Activated CD4-positive, CD25-positive, alpha-beta regulatory T cell (primary cell): ENCODE results near the gene MARK2.
A peak's percentile ranks its signal among the peaks of the same experiment; 100 is the strongest.
"Not testable (repeated sequence)": the region's sequence is repeated elsewhere in the genome, so short reads cannot be mapped to it uniquely, and the experiment has no call there.

ENCODE experiments used
- DNase-seq, 4 experiments: peaks; one replicate each; lab custom pipeline; 2025; lab: John Stamatoyannopoulos, UW

The MARK2 gene

DNA sequence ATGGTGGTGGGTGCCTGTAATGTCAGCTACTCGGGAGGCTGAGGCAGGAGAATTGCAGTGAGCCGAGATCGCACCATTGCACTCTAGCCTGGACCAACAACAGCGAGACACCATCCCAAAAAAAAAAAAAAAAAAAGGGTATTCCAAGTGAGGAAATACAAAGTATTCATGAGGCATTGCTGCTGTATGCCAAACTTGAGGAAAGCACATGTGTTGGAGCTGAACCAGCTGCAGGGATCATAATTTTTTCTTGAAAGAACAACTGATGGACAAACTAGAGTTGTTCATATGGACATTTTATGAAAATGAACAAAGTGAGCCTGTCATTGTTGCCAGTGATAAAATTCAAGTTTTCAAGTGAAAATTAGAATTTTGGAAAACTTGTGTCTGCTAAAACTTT is 15.8 kb downstream of the MARK2 start:
- no peak for DNase-seq

DNA sequence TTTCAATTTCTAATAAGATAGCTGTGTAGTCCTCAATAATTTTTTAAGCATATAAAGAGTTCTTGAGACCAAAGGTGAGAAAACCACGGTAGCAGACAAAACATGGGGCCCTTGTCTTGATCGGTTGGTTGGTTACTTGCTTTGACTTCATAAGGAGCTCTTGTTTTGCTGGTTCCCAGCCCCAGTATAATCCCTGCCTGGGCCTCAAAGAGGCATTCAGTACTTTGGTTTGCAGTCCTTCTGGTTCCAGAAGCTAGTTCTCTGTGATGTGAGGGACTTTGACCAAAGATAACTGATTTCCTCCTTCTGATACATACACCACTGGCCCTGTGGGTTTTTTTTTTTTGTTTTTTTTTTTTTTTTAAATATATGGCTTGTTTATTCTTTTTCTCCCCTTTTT is 17.1 kb downstream of the MARK2 start:
- DNase-seq = no peak

DNA sequence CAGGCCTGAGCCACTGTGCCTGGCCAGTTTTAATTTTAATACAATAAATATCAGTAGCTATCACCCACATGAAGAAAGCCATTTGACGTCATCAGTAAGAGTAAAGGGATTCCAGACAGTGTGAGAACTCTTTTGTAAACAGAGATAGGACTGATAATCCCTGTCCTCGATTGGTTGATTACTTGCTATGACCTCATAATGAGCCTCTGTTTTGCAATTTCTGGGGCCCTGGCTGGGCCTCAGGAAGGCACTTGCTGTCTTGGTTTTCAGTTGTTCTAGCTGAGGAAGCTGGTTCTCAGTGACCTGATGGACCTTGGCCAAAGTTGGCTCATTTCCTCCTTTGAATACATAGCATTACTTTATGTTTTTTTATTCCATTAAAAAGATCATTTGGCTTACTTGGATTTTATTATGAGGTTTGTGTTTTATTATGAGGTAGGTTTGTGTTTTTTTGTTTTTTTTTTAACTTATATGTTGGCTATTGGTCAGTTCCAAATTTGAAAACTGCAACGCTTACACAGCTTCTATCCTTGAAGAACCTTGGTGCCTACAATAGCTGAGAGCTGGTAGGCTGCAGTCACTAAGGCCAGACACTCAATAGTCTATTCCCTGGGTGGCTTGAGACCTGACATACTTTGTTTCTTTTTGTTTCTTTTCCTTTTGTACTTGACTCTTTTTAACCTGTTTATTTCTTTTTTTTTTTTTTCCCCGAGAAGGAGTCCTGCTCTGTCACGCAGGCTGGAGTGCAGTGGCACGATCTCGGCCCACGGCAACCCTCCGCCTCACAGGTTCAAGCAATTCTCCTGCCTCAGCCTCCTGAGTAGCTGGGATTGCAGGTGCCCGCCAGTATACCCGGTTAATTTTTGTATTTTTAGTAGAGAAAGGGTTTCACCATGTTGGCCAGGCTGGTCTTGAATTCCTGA is 20.0 kb downstream of the MARK2 start:
- DNase-seq = no peak

DNA sequence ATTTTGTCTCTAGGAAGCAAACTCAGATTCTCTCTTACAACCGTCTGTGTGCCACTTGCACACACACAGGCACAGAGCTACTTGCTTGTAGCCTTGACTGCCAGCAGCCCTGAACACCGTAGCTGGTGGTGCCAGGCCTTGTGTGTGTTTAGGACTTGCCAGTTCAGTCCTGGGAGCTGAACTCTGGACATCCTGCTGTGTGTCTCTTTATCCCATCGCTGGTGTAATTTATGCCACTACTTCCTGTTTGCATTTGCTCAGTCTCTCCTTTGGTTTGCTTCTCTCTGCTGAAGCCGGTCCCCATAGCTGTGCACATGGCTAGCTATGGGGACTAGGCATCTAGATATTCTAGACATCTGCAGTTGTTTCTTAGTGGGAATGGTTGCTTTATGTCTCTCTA is 24.0 kb downstream of the MARK2 start:
- no peak for DNase-seq

DNA sequence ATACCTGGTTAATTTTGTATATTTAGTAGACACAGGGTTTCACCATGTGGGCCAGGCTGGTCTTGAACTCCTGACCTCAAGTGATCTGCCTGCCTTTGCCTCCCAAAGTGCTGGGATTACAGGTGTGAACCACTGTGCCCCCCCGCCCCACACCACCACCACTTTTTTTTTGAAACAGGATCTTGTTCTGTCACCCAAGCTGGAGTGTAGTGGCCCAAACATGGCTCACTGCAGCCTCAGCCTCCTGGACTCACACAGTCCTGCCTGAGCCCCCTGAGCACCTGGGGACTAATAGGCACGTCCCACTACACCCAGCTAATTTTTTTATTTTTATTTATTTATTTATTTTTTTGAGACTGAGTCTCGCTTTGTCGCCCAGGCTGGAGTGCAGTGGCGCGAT is 24.7 kb downstream of the MARK2 start:
- DNase-seq = not testable (repeated sequence)

DNA sequence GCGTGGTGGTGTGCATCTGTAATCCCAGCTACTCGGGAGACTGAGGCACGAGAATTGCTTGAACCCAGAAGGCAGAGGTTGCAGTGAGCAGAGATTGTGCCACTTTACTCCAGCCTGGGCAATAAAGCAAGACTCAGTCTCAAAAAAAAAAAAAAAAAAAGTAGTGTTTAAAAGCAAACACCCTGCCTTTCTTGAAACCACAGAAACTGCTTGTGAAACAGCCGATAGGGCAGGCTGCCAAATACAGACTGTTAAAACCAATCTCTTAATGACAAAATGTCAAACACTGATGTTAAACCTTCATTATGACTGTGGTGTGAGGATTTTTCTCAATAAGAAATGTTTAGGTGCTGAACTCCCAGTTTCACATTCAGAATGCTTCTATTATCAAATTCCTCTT is 27.3 kb downstream of the MARK2 start:
- DNase-seq = peak; percentile 30 to 45 (median 37)

DNA sequence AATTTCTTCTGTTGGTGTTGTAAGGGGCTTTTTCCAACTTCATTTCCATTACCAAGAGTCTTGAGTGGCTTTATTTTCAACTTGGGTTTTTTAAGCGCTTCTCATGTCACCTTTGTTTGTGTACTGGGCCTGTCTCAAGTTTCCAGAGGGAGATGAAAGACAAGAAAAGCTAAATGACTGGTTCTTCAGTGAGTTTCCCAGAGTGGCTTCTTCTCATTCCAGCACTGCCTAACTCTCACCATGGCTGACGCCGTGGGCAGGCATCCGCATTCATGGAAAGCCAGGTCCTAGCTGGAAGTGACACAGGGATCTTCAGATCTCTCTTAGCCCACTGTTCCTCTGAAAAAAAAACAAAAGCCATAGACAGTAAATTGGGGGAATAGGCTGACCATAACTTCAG is 28.6 kb downstream of the MARK2 start:
- no peak for DNase-seq

DNA sequence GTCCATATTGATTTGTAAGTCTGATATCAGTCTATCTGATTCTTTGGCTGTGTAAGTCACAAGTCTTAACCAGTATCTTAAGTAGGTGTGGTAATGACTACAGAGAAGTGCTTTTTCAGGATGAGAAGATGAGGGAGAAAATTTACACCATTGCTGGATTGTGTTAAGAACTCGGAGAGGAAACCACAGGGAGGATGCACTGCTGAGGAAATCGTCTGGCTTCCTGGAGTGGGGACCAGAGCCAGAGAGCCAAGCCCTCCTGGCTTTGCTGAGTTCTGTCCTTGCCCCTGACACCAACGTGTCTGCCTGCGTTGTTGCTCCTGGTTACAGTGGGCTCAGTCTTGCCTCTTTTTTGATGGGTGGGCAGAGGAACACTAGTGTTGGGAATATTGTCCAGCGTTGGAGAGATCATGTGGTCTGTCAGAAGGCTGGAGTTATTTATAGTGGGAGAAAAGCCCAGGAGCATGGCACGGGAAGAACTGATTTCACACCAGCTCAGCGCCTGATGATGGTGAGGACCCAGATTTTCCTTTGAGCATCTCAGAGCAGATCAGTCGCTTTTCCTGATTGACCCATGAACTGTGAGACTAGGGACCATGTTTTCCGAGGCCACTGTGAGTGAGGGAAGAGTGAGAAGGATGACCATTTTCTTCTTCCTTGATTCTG is 29.6 kb downstream of the MARK2 start:
- DNase-seq = no peak

DNA sequence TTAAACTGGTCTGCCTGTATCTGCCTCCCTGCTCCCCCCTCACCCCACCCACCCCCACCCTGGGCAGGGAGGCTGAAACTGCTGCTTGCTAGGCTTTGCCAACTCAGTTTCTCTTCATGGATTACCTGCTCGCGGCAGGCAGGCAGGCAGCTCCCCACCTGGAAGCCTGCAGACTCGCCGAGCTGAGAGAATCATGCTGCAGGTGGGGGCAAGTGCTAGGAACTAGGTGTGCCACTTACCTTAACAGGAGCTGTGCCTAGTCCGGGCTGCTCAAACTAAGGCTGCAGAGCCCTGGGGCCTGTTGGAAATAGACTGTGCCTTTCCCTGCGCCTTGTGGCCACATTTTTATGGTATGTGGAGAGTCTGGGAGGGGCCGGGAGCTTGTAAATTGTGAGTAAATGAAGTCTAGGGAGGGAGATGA is 30.3 kb downstream of the MARK2 start:
- no peak for DNase-seq

DNA sequence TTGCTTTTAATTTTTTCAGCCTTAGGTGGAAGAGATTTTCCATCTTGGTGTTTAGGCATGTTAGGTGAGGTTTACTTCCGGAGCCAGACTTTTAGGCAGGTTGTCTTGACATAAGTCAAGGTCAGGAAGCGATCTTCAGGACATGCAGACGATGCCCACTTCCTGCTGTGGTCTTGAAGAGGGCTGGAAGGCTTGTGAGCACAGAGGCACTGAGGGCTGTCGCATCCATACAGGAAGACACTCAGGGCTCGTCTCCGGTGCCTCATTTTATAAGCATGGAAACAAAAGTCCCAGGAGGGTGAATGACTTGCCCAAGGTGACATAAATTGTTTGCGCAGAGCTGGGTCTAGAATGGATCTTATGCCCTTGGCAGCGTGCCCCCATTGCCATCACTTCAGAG is 30.8 kb downstream of the MARK2 start:
- peak in 1 of 4 experiments; percentile 6 for DNase-seq

DNA sequence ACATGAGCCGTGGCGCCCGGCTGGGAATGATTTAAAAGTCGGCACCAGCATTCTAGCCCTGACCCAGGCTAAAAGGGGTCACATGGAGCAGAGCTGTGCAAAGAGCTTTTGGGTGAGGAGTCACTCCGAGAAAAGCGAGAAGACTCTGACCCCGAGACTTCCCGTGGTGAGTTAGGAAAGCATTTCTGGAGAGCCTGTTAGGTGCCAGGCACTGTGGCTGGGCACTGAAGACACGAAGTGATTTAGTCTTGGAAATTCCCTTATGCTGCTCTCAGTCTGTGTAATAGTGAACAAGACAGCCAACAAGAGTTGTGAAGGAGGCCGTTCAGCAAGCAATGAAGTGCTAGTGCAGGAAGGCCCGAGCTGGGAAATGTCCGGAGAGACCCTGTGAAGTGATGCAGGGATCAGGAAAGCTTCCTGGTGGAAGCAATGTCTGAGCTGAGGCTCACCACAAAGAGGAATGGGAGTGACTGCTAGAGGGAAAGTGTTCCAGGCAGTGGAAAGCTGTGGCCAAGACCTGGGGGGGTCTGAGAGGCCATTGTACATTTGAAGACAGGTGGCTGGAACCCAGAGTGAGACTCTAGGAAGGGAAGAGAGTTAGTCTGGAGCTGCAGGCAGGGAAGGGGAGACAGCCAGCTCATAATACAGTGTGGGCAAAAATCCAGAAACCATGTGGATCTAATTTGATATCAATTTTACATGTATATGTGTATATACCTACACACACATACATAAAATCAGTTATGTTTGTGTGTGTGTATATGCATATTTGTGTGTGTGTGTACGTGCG is 31.6 kb downstream of the MARK2 start:
- DNase-seq = no peak

DNA sequence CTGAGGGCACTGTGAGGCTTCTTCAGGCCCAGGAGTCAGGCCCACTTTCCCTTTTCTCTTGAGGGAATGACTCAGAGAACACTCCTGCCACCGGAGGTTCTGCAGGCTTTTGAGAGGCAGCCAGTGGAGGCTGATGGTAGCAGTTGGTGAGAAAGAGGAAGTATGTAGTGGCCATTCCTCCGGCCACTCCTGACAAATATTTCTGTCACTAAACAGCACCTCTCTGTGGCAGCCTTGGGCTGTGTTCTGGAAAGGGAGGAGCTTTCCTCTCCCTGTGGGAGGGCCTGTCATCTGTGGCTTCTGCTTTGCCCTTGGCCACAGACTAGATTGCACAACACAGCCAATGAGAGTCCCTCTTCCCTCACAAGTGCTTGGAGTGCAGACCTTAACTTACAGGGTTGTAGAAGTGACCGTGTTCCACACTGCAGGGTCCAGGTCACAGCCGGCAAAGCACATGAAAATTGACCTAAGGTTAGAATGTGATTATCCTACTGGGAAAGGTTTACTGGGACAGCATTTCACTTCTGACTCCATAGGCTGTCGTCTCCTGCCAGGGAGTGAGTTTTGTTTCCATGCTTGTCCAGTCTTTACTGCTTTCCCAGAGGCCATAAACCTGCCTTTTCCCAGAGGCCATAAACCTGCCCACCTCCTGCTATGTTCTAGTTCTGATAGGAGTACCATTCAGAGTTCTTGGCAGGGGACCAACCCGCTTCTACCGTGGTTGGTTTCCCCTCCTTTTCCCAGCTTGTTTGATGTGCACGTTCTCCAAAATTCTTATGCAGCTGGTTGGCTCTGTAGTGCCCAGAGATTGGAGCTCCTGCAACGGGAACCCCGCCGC is 33.3 kb downstream of the MARK2 start:
- DNase-seq = no peak

DNA sequence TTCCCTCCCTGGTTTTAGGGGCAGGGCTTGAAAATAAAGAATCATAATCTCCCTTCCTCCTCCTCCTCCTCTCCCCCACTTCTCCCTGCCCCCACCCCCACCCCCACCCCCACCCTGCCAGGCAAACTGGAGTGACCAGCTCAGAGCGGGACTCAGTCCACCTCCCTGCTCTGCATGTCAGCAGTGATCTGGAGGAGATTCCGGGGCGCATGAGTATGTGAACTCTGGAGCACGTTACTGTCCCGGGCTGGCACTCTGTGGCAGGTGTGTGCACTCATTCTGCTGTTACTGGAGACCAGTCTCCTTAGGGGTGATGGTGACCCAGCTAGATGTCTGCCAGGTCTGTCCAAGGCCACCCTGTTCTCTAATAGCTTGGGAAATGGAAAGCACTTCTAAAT is 33.9 kb downstream of the MARK2 start:
- DNase-seq = no peak

DNA sequence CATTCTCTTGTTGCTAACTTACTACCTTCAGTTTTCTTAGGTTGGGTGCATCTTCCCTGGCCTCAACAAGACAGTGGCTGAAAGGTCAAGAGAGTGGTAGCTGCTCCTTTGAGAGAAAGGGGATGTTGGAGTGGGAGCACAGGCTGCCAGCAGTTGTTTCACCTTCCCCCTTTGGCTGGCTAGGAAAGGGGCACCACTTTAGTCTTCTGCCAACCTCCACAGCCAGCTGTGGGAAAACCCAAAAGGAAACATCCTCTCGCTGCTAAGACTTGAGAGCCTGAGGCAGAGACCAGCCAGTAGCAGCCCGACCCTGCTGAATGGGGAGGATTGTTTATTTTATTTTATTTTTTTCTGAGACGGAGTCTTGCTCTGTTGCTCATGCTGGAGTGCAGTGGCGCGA is 34.4 kb downstream of the MARK2 start:
- no peak for DNase-seq

DNA sequence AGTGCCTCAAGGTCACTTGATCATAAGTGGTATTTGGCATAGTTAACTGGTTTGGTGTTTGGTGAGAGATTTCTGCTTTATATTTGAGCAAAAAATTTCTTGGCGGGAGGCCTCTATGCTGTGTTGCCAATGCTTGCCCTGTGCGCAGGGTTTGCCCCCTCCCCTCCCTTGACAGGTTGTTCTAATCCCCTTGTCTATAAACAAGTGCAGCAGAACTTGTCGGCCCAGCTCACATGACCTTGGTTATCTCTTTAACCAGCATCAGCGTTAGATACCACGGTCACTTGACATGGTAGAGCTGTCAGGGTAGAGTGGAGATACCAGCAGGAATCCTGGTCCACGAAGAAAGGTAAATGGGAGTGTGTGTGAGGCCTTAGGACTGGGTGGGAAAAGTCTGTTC is 35.6 kb downstream of the MARK2 start:
- DNase-seq = no peak

DNA sequence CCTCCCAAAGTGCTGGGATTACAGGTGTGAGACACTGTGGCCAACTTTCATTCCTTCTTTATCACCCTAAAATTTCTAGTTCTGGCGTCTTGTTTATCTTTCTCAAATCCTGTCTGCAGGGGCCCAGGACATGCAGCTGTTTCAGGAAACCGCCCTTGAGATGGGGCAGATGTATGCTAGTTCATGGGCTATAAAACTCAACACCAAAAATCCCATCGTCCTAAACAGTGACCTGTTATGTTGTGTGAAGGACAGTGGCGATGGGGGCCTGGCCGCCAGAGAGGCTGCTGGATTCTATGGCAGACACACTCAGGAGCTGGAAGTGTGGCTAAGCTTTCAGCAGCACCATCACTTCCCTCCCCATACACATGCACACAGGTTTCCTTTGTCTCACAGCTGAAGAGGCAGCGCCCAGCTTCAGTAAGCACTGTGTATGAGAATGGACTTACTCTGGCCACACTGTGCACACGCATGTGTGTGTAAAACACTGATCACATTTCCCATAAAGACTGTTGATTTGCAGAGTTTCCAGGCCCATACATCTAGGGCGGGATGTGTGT is 36.7 kb downstream of the MARK2 start:
- no peak for DNase-seq

DNA sequence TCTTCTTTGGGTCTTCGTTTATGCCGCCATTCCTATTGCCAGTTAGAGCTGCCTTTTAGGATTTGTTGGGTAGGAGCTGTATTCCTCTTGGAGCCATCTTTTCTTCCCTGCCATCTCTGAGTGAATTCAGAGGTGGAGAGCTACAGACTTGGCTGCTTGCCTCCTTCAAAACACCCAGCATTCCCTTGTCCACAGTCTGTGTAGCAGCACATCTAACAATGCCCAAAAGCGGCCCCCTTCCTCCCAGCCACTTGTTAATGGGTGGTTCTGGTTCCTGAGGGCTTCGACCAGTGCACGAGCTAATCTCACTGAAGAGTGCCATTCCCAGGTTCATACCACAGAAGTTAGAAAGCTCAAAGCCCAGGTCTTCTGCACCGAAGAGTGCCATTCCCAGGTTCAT is 37.7 kb downstream of the MARK2 start:
- DNase-seq = no peak

DNA sequence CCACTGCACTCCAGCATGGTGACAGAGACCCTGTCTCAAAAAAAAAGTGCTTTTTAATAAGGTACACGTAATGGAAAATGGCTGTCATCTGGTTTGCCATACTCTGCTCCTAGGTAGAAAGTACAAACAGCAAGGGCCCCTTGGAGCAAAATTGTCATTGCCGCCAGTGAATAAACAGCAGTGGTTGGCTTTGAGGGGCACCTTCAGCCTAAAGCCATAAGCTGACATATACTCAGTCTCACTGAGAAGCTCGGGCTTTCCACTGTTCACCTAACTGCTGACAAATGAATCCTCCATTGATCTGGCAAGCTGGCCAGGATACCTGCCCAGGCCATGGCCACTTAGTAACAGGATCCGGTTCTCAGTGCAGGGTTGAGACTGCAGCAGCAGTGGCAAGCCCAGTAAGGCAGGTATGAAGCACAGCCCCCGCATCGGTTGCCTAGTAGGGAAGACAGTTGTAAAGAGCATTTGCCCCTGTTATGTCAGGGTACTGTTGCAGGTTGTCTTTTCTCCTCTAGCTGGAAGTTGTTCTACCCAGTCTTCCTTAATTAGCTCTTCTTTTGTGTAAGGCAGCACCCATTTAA is 38.8 kb downstream of the MARK2 start:
- DNase-seq = no peak

DNA sequence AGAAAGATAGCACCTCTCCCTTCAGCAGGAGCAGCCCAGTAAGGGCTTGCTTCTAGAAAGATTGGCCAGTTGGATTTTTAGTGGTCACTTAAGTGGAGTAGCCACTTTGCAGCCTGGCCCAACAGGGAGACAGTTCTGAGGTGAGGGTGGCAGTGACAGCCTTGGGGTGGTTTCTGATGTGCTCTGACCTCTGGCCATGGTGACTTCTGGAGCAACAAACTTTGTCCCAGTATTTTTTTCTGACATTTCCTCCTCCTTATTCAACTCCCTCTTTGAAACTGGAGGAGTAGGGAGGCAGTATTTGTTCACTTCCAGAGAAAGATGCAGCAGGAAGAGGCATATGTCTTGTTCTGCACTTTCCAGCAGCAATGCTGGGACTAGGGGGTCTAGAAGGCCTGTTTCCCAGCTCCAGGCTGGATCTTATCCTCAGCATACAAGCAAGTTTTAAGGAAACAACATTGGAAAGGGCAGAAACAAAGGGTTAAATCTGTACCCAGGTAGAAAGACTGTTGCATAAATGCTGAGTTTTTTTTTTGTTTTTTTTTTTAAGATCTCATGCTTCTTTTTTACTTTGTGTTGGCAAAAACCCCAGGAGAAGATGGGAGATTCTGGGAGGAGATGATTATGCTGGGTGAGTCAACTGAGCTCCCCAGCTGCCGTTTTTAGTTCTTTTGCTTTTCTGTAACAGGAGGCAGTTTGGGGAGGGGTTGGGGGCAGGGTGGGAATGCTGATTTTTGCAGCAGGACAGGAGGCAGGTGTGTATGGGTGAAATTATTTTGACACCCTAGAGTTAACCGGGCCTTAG is 40.9 kb downstream of the MARK2 start:
- DNase-seq = no peak

DNA sequence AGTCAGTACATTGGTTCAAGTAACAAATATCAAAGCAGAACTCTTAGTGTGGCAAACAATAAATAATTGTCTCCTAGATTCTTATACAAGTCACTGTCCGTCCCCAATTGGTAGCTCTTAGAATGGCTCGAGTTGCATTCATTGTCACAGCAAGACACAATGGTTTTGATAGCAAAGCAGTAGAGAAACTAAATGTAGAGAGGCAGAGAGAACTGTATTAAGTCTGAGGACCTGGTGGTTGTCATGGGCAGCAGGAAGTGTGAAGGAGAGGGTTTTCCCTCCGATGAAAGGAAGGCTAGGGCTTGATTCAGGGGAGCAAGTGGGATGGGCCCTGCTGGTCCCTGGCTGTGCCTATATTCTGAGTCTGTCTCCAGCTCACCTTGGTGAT is 41.5 kb downstream of the MARK2 start:
- no peak for DNase-seq
